ENCODE measurements around the gene IL20RB.
"Not testable (repeated sequence)": the region's sequence is repeated elsewhere in the genome, so short reads cannot be mapped to it uniquely, and the experiment has no call there.

The IL20RB gene

GRCh38 chr3:136989781-136990524 is 32.2 kb downstream of the IL20RB start:
- TF ChIP-seq CTCF (IDR thresholded peaks at IDR 0.05; ENCODE audit: extremely low read depth, insufficient read depth, missing control alignments) = no peak
- in situ Hi-C loops (cut with MboI; ENCODE audit: low pct_unique_long_range_greater_than_20kb, low sequenced_read_pairs, unreplicated experiment) = no loop called here
- no peak for DNase-seq (ENCODE audit: low spot score)

GRCh38 chr3:136990826-136991225 is 33.0 kb downstream of the IL20RB start:
- TF ChIP-seq CTCF (IDR thresholded peaks at IDR 0.05; ENCODE audit: extremely low read depth, insufficient read depth, missing control alignments) = no peak

GRCh38 chr3:136992115-136992514 is 34.3 kb downstream of the IL20RB start:
- no peak for DNase-seq (ENCODE audit: low spot score)
- in situ Hi-C loops (cut with MboI; ENCODE audit: low pct_unique_long_range_greater_than_20kb, low sequenced_read_pairs, unreplicated experiment) = no loop called here
- TF ChIP-seq CTCF (IDR thresholded peaks at IDR 0.05; ENCODE audit: extremely low read depth, insufficient read depth, missing control alignments) = no peak

More at GRCh38 chr3:136990826-136991225, 33.0 kb downstream of the IL20RB start:
- no peak for DNase-seq (ENCODE audit: low spot score)
- in situ Hi-C loops (cut with MboI; ENCODE audit: low pct_unique_long_range_greater_than_20kb, low sequenced_read_pairs, unreplicated experiment) = no loop called here

GRCh38 chr3:136994772-136995516 is 37.2 kb downstream of the IL20RB start:
- no peak for TF ChIP-seq CTCF (IDR thresholded peaks at IDR 0.05; ENCODE audit: extremely low read depth, insufficient read depth, missing control alignments)
- no peak for DNase-seq (ENCODE audit: low spot score)
- in situ Hi-C loops (cut with MboI; ENCODE audit: low pct_unique_long_range_greater_than_20kb, low sequenced_read_pairs, unreplicated experiment) = no loop called here

GRCh38 chr3:136995652-136996051 is 37.9 kb downstream of the IL20RB start:
- in situ Hi-C loops (cut with MboI; ENCODE audit: low pct_unique_long_range_greater_than_20kb, low sequenced_read_pairs, unreplicated experiment) = no loop called here
- TF ChIP-seq CTCF (IDR thresholded peaks at IDR 0.05; ENCODE audit: extremely low read depth, insufficient read depth, missing control alignments) = no peak
- DNase-seq (ENCODE audit: low spot score) = no peak

GRCh38 chr3:137000039-137000438 is 42.3 kb downstream of the IL20RB start:
- DNase-seq (ENCODE audit: low spot score) = no peak
- in situ Hi-C loops (cut with MboI; ENCODE audit: low pct_unique_long_range_greater_than_20kb, low sequenced_read_pairs, unreplicated experiment) = loop anchor here (25.0 kb wide), 1 partner anchor 613 kb away; no protein-coding TSS in a partner anchor

GRCh38 chr3:137007376-137007775 is 49.6 kb downstream of the IL20RB start:
- not testable (repeated sequence) for DNase-seq (ENCODE audit: low spot score)
- in situ Hi-C loops (cut with MboI; ENCODE audit: low pct_unique_long_range_greater_than_20kb, low sequenced_read_pairs, unreplicated experiment) = loop anchor here (25.0 kb wide), 1 partner anchor 620 kb away; no protein-coding TSS in a partner anchor

More at GRCh38 chr3:137000039-137000438, 42.3 kb downstream of the IL20RB start:
- no peak for TF ChIP-seq CTCF (IDR thresholded peaks at IDR 0.05; ENCODE audit: extremely low read depth, insufficient read depth, missing control alignments)

All from GM13977 (cell line).